ENCODE measurements around the gene PTRH2.

DNA sequence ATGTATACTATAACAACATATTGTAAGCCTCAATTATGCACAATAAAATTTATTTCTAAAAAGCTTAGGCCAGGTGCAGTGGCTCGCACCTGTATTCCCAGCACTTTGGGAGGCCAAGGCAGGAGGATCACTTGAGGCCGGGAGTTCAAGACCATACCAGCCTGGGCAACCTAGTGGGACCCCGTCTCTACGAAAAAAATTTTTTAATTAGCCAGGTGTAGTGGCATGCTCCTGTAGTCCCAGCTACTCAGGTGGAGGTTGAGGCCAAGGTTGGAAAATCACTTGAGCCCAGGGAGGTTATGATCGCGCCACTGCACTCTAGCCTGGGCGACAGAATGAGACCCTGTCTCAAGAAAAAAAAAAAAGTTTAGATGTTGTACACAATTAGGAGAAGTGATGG, 45.7 kb upstream of the PTRH2 start:
- TF ChIP-seq JUNB (IDR thresholded peaks at IDR 0.05) (no peak), KDM5A (IDR thresholded peaks at IDR 0.05) (no peak), POLR2A (IDR thresholded peaks at IDR 0.05; ENCODE audit: low read length) (no peak), RAD21 (conservative IDR thresholded peaks at IDR 0.05 in 1 of 2, IDR thresholded peaks at IDR 0.05 in 1 of 2) (no peak), MYC (IDR thresholded peaks at IDR 0.05; ENCODE audit: borderline replicate concordance, low read length) (no peak), PHF8 (IDR thresholded peaks at IDR 0.05; ENCODE audit: borderline replicate concordance, low read depth) (no peak), RCOR1 (IDR thresholded peaks at IDR 0.05; ENCODE audit: low read depth, low read length) (no peak)
- TF ChIP-seq, protein P1, sequence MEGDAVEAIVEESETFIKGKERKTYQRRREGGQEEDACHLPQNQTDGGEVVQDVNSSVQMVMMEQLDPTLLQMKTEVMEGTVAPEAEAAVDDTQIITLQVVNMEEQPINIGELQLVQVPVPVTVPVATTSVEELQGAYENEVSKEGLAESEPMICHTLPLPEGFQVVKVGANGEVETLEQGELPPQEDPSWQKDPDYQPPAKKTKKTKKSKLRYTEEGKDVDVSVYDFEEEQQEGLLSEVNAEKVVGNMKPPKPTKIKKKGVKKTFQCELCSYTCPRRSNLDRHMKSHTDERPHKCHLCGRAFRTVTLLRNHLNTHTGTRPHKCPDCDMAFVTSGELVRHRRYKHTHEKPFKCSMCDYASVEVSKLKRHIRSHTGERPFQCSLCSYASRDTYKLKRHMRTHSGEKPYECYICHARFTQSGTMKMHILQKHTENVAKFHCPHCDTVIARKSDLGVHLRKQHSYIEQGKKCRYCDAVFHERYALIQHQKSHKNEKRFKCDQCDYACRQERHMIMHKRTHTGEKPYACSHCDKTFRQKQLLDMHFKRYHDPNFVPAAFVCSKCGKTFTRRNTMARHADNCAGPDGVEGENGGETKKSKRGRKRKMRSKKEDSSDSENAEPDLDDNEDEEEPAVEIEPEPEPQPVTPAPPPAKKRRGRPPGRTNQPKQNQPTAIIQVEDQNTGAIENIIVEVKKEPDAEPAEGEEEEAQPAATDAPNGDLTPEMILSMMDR (IDR thresholded peaks at IDR 0.05): no peak
- TF ChIP-seq, protein P2, sequence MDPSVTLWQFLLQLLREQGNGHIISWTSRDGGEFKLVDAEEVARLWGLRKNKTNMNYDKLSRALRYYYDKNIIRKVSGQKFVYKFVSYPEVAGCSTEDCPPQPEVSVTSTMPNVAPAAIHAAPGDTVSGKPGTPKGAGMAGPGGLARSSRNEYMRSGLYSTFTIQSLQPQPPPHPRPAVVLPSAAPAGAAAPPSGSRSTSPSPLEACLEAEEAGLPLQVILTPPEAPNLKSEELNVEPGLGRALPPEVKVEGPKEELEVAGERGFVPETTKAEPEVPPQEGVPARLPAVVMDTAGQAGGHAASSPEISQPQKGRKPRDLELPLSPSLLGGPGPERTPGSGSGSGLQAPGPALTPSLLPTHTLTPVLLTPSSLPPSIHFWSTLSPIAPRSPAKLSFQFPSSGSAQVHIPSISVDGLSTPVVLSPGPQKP (IDR thresholded peaks at IDR 0.05; ENCODE audit: low read depth, low read length): no peak
